OCI-LY1 (cell line): ENCODE measurements around the gene AFF2.

Experiments
- EZH2 ChIP-seq: fragments of 200-600 bp; sonication (generic), shearing (Covaris generic); IDR thresholded peaks from 2 replicates; pipeline ENCODE4 v1.8.0; 2017; ENCODE audit warnings: borderline replicate concordance, mixed run types, mild to moderate bottlenecking, antibody characterized with exemption, low read length, moderate library complexity, mixed read lengths
- TF ChIP-seq, protein P1 (sequence below): fragments of 200-600 bp; sonication (generic), shearing (Covaris generic); IDR thresholded peaks from 2 replicates; pipeline ENCODE4 v1.5.1; 2017; ENCODE audit warnings: mild to moderate bottlenecking, antibody characterized with exemption, low read length, moderate library complexity, mixed read lengths

DNA sequence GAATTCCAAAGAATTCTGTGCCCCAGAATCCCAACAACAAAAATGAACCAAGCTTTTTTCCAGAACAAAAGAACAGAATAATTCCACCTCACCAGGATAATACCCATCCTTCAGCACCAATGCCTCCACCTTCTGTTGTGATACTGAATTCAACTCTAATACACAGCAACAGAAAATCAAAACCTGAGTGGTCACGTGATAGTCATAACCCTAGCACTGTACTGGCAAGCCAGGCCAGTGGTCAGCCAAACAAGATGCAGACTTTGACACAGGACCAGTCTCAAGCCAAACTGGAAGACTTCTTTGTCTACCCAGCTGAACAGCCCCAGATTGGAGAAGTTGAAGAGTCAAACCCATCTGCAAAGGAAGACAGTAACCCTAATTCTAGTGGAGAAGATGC is 161.6 kb downstream of the AFF2 start:
- no peak for TF ChIP-seq EZH2
- TF ChIP-seq, protein P1, sequence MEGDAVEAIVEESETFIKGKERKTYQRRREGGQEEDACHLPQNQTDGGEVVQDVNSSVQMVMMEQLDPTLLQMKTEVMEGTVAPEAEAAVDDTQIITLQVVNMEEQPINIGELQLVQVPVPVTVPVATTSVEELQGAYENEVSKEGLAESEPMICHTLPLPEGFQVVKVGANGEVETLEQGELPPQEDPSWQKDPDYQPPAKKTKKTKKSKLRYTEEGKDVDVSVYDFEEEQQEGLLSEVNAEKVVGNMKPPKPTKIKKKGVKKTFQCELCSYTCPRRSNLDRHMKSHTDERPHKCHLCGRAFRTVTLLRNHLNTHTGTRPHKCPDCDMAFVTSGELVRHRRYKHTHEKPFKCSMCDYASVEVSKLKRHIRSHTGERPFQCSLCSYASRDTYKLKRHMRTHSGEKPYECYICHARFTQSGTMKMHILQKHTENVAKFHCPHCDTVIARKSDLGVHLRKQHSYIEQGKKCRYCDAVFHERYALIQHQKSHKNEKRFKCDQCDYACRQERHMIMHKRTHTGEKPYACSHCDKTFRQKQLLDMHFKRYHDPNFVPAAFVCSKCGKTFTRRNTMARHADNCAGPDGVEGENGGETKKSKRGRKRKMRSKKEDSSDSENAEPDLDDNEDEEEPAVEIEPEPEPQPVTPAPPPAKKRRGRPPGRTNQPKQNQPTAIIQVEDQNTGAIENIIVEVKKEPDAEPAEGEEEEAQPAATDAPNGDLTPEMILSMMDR = no peak
